WTC11 (cell line): ENCODE results near the gene STK16. TPM values are rescaled to one million over a fixed set of nuclear protein-coding genes. Genes with fewer than 3 reads are reported as not detected.

ENCODE experiments used
- ATAC-seq: fragments of 200-7000 bp; cut with Tn5 transposase; 2 replicates; pipeline ENCODE4 v1.10.0; 2021; ENCODE audit warnings: mild to moderate bottlenecking, moderate library complexity
- CTCF ChIA-PET: fragments of 300-600 bp; sonication (Branson Sonifier 250); formaldehyde crosslinking; loops from one replicate; lab custom pipeline; 2021; ENCODE audit warnings: antibody characterized with exemption; lab: Charles Lee
- POLR2A ChIA-PET: fragments of 350-600 bp; sonication (Branson Sonifier 250); formaldehyde crosslinking; loops from one replicate; lab custom pipeline; 2021; ENCODE audit warnings: antibody characterized with exemption; lab: Charles Lee
- DNase-seq: peaks from one replicate; pipeline ENCODE4 v3.0.0; 2021; ENCODE audit warnings: low spot score
- H3K27ac Mint-ChIP-seq: 2 replicates; pipeline ENCODE4 v1.8.0; 2021; ENCODE audit warnings: mixed read lengths
- H3K27me3 Mint-ChIP-seq: 2 replicates; pipeline ENCODE4 v1.8.0; 2021; ENCODE audit warnings: low read depth, mild to moderate bottlenecking, moderate library complexity, mixed read lengths
- H3K36me3 Mint-ChIP-seq: 2 replicates; pipeline ENCODE4 v1.8.0; 2021; ENCODE audit warnings: mixed read lengths
- H3K4me1 Mint-ChIP-seq: 2 replicates; pipeline ENCODE4 v1.8.0; 2022; ENCODE audit warnings: mixed read lengths
- H3K4me3 Mint-ChIP-seq: 2 replicates; pipeline ENCODE4 v1.8.0; 2021; ENCODE audit warnings: mild to moderate bottlenecking, moderate library complexity, mixed read lengths
- H3K9me3 Mint-ChIP-seq: 2 replicates; pipeline ENCODE4 v1.8.0; 2021; ENCODE audit warnings: mixed read lengths
- CBFB ChIP-seq: sonication (generic); formaldehyde crosslinking; IDR thresholded peaks from 2 replicates; pipeline ENCODE4 v1.8.1; 2022; ENCODE audit warnings: mild to moderate bottlenecking, low read depth, missing genetic modification reagents
- EMX1 ChIP-seq: fragments of 250-450 bp; sonication (Bioruptor Pico); IDR thresholded peaks from 2 replicates; pipeline ENCODE4 v1.8.0; 2021; ENCODE audit warnings: mild to moderate bottlenecking
- GRHL2 ChIP-seq: fragments of 250-450 bp; sonication (Bioruptor Pico); IDR thresholded peaks from 2 replicates; pipeline ENCODE4 v1.8.0; 2022; ENCODE audit warnings: mild to moderate bottlenecking, moderate library complexity; ENCODE audit not compliant: insufficient replicate concordance, severe bottlenecking
- JUN ChIP-seq: sonication (generic); formaldehyde crosslinking; IDR thresholded peaks from 2 replicates; pipeline ENCODE4 v1.8.0; 2023; ENCODE audit warnings: mild to moderate bottlenecking, missing genetic modification reagents
- SOX15 ChIP-seq: fragments of 250-450 bp; sonication (Bioruptor Pico); IDR thresholded peaks from 2 replicates; pipeline ENCODE4 v1.9.0; 2021; ENCODE audit warnings: mild to moderate bottlenecking
- ZBTB21 ChIP-seq: sonication (generic); formaldehyde crosslinking; IDR thresholded peaks from 2 replicates; pipeline ENCODE4 v1.8.1; 2023; ENCODE audit warnings: mild to moderate bottlenecking, missing genetic modification reagents, borderline replicate concordance
- ZNF263 ChIP-seq: sonication (generic); formaldehyde crosslinking; IDR thresholded peaks from 2 replicates; pipeline ENCODE4 v1.8.1; 2022; ENCODE audit warnings: low read depth, mild to moderate bottlenecking, moderate library complexity, missing genetic modification reagents
- ZNF396 ChIP-seq: fragments of 250-450 bp; sonication (Bioruptor Pico); IDR thresholded peaks from 2 replicates; pipeline ENCODE4 v1.8.0; 2021; ENCODE audit warnings: mild to moderate bottlenecking, moderate library complexity, borderline replicate concordance
- total RNA-seq: library from RNA; stranded (reverse); gene quantifications from 3 replicates; pipeline ENCODE4 v1.2.3, GENCODE V29; 2021
- TF ChIP-seq, protein P1 (sequence below): sonication (generic); formaldehyde crosslinking; IDR thresholded peaks from 2 replicates; pipeline ENCODE4 v1.8.0; 2022; ENCODE audit warnings: mild to moderate bottlenecking, missing genetic modification reagents
- TF ChIP-seq, protein P2 (sequence below): sonication (generic); formaldehyde crosslinking; IDR thresholded peaks from 2 replicates; pipeline ENCODE4 v1.8.0; 2022; ENCODE audit warnings: mild to moderate bottlenecking, missing genetic modification reagents
- TF ChIP-seq, protein P3 (sequence below): fragments of 250-450 bp; sonication (Bioruptor Pico); IDR thresholded peaks from 2 replicates; pipeline ENCODE4 v2.1.2; 2022; ENCODE audit warnings: mild to moderate bottlenecking, moderate library complexity
- TF ChIP-seq, protein P4 (sequence below): sonication (generic); formaldehyde crosslinking; IDR thresholded peaks from 2 replicates; pipeline ENCODE4 v1.8.0; 2023; ENCODE audit warnings: mild to moderate bottlenecking, missing genetic modification reagents
- TF ChIP-seq, protein P5 (sequence below): fragments of 250-450 bp; sonication (Bioruptor Pico); IDR thresholded peaks from 2 replicates; pipeline ENCODE4 v1.8.0; 2021; ENCODE audit warnings: mild to moderate bottlenecking
- TF ChIP-seq, protein P6 (sequence below): sonication (generic); formaldehyde crosslinking; conservative IDR thresholded peaks from 2 replicates; pipeline ENCODE4 v1.8.1; 2023; ENCODE audit warnings: mild to moderate bottlenecking, low read depth, missing genetic modification reagents, moderate library complexity
- TF ChIP-seq, protein P7 (sequence below): fragments of 200-600 bp; IDR thresholded peaks from 2 replicates; pipeline ENCODE4 v1.8.0; 2022; ENCODE audit warnings: antibody characterized with exemption
- TF ChIP-seq, protein P8 (sequence below): sonication (generic); formaldehyde crosslinking; conservative IDR thresholded peaks from 2 replicates; pipeline ENCODE4 v1.8.1; 2022; ENCODE audit warnings: mild to moderate bottlenecking, missing genetic modification reagents

Gene STK16
- total RNA-seq, 1 experiment from 2014 or later = 27.5 TPM

DNA sequence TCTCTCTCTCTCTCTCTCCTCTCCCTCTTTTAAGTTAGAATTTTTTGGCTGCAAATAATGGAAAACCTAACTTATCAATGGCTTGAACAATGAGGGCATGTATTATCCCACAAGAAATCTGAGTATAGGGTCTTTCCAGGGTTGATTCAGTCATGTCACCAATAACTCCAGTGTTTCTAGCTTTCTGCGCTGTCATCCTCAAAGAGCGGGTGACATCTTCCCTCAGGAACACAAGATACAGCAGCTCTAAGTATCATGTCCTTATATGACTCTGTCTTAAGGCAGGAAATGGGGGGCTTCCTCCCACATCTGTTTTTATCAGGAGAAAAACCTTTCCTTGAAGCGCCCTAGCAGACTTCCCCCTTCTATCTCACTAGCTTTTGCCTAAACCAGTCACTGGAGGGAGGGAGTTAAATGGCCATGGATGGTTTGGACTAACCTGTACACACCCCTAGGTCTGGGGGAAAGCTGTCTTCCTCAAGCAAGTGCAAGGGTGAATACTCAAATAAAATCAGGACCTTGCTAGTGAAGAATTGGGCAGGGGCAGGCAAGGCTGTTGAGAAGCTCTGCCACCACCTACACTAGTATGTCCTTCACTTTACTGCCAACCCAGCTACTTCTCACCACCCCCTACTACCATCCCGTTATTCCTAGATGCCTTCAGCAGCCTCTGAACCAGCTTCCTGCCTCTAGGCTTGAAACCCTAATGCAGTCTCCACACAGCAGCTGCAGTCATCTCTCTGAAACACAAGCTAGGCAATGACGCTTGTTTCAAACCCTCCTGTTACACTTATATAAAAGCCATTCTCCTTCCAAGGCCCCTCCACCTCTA is 16.0 kb downstream of the STK16 start:
- TF ChIP-seq, protein P1, sequence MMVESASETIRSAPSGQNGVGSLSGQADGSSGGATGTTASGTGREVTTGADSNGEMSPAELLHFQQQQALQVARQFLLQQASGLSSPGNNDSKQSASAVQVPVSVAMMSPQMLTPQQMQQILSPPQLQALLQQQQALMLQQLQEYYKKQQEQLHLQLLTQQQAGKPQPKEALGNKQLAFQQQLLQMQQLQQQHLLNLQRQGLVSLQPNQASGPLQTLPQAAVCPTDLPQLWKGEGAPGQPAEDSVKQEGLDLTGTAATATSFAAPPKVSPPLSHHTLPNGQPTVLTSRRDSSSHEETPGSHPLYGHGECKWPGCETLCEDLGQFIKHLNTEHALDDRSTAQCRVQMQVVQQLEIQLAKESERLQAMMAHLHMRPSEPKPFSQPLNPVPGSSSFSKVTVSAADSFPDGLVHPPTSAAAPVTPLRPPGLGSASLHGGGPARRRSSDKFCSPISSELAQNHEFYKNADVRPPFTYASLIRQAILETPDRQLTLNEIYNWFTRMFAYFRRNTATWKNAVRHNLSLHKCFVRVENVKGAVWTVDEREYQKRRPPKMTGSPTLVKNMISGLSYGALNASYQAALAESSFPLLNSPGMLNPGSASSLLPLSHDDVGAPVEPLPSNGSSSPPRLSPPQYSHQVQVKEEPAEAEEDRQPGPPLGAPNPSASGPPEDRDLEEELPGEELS (CRISPR knock-in tag) = no peak
- TF ChIP-seq, protein P2, sequence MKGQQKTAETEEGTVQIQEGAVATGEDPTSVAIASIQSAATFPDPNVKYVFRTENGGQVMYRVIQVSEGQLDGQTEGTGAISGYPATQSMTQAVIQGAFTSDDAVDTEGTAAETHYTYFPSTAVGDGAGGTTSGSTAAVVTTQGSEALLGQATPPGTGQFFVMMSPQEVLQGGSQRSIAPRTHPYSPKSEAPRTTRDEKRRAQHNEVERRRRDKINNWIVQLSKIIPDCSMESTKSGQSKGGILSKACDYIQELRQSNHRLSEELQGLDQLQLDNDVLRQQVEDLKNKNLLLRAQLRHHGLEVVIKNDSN (CRISPR knock-in tag) = no peak
- TF ChIP-seq, protein P3, sequence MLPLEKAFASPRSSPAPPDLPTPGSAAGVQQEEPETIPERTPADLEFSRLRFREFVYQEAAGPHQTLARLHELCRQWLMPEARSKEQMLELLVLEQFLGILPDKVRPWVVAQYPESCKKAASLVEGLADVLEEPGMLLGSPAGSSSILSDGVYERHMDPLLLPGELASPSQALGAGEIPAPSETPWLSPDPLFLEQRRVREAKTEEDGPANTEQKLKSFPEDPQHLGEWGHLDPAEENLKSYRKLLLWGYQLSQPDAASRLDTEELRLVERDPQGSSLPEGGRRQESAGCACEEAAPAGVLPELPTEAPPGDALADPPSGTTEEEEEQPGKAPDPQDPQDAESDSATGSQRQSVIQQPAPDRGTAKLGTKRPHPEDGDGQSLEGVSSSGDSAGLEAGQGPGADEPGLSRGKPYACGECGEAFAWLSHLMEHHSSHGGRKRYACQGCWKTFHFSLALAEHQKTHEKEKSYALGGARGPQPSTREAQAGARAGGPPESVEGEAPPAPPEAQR (CRISPR knock-in tag) = no peak
- TF ChIP-seq ZNF396 (CRISPR knock-in tag) = no peak
- Mint-ChIP-seq H3K4me3 (no peak overlapping the region), H3K9me3 (no peaks in the 10 kb centered on the region), H3K27me3 (peaks cover 56% of the 10 kb centered on the region), H3K27ac (no peak overlapping the region), H3K4me1 (no peaks in the 10 kb centered on the region), H3K36me3 (no peaks in the 10 kb centered on the region)
- CTCF ChIA-PET = interaction anchor here (0.9 to 1.9 kb wide), 6 partner anchors 12 to 231 kb away, joined by 3 to 12 read pairs (median 4); partner anchors contain the start of genes CNPPD1 and DNAJB2
- no peak for ATAC-seq
- POLR2A ChIA-PET = interaction anchor here (0.5 kb wide), 1 partner anchor 31 kb away, joined by 3 read pairs; no protein-coding TSS in a partner anchor
- DNase-seq = no peak

DNA sequence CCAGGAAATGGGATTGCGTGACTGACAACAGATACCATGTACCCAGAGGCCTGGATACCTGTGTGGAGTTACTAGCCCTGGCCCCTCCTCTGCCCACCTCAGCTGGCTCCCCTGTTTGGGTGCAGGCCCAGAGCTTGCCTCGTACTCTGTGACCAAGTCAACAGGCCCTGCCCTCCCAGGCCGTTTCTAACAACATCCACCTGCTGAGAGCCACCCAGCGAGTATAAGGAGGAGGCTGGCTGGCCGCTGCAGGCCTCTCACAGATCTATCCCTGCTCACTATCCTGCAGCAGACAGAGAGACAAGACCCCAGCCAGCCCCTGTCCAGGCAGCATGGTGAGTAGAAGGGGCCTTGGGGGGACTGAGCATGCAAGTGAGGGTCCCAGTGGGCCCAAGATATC is 21.0 kb downstream of the STK16 start:
- H3K9me3 Mint-ChIP-seq = no peaks in the 10 kb centered on the region
- H3K27me3 Mint-ChIP-seq = peaks cover 48% of the 10 kb centered on the region
- H3K4me1 Mint-ChIP-seq = no peaks in the 10 kb centered on the region
- no peaks in the 10 kb centered on the region for H3K36me3 Mint-ChIP-seq
- H3K27ac Mint-ChIP-seq = no peak overlapping the region
- POLR2A ChIA-PET = no interaction called here
- DNase-seq (no peak), ATAC-seq (no peak)
- H3K4me3 Mint-ChIP-seq = no peak overlapping the region
- TF ChIP-seq CBFB (CRISPR knock-in tag) (no peak), GRHL2 (CRISPR knock-in tag) (no peak), JUN (CRISPR knock-in tag) (no peak), ZBTB21 (no peak), ZNF263 (CRISPR knock-in tag) (no peak)
- TF ChIP-seq, protein P4, sequence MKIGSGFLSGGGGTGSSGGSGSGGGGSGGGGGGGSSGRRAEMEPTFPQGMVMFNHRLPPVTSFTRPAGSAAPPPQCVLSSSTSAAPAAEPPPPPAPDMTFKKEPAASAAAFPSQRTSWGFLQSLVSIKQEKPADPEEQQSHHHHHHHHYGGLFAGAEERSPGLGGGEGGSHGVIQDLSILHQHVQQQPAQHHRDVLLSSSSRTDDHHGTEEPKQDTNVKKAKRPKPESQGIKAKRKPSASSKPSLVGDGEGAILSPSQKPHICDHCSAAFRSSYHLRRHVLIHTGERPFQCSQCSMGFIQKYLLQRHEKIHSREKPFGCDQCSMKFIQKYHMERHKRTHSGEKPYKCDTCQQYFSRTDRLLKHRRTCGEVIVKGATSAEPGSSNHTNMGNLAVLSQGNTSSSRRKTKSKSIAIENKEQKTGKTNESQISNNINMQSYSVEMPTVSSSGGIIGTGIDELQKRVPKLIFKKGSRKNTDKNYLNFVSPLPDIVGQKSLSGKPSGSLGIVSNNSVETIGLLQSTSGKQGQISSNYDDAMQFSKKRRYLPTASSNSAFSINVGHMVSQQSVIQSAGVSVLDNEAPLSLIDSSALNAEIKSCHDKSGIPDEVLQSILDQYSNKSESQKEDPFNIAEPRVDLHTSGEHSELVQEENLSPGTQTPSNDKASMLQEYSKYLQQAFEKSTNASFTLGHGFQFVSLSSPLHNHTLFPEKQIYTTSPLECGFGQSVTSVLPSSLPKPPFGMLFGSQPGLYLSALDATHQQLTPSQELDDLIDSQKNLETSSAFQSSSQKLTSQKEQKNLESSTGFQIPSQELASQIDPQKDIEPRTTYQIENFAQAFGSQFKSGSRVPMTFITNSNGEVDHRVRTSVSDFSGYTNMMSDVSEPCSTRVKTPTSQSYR = no peak
- TF ChIP-seq, protein P5, sequence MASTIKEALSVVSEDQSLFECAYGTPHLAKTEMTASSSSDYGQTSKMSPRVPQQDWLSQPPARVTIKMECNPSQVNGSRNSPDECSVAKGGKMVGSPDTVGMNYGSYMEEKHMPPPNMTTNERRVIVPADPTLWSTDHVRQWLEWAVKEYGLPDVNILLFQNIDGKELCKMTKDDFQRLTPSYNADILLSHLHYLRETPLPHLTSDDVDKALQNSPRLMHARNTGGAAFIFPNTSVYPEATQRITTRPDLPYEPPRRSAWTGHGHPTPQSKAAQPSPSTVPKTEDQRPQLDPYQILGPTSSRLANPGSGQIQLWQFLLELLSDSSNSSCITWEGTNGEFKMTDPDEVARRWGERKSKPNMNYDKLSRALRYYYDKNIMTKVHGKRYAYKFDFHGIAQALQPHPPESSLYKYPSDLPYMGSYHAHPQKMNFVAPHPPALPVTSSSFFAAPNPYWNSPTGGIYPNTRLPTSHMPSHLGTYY (CRISPR knock-in tag) = no peak
- CTCF ChIA-PET = interaction anchor here (0.8 to 2.5 kb wide), 4 partner anchors 8 to 33 kb away, joined by 3 to 13 read pairs (median 4); no protein-coding TSS in a partner anchor

DNA sequence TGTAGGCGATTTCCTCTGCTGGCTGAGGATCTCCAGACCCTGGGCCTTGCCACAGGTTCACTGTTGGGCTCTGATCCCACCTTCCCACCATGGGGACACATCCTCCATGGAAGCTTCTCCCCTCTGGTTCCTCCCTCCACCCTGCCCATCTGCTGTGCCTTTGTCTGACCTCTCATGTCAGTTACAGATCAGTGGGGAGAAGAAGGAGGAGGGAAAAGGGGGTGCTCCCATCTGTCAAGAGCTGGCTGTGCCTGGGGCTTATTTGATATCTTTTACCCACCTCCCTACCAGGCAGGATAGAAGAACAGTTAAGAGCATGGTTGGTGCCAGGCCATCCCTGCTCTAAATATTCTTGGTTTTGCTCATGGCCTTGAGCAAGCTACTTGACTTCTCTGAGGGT is 21.6 kb downstream of the STK16 start:
- DNase-seq (no peak), ATAC-seq (no peak)
- CTCF ChIA-PET = interaction anchor here (1.1 to 2.5 kb wide), 2 partner anchors 11 to 28 kb away, joined by 4 to 13 read pairs; no protein-coding TSS in a partner anchor
- peaks cover 47% of the 10 kb centered on the region for H3K27me3 Mint-ChIP-seq
- H3K9me3 Mint-ChIP-seq = no peaks in the 10 kb centered on the region
- POLR2A ChIA-PET = no interaction called here
- H3K4me1 Mint-ChIP-seq = no peaks in the 10 kb centered on the region
- no peak overlapping the region for H3K4me3 Mint-ChIP-seq
- H3K27ac Mint-ChIP-seq = no peak overlapping the region
- H3K36me3 Mint-ChIP-seq = no peaks in the 10 kb centered on the region
- TF ChIP-seq, protein P6, sequence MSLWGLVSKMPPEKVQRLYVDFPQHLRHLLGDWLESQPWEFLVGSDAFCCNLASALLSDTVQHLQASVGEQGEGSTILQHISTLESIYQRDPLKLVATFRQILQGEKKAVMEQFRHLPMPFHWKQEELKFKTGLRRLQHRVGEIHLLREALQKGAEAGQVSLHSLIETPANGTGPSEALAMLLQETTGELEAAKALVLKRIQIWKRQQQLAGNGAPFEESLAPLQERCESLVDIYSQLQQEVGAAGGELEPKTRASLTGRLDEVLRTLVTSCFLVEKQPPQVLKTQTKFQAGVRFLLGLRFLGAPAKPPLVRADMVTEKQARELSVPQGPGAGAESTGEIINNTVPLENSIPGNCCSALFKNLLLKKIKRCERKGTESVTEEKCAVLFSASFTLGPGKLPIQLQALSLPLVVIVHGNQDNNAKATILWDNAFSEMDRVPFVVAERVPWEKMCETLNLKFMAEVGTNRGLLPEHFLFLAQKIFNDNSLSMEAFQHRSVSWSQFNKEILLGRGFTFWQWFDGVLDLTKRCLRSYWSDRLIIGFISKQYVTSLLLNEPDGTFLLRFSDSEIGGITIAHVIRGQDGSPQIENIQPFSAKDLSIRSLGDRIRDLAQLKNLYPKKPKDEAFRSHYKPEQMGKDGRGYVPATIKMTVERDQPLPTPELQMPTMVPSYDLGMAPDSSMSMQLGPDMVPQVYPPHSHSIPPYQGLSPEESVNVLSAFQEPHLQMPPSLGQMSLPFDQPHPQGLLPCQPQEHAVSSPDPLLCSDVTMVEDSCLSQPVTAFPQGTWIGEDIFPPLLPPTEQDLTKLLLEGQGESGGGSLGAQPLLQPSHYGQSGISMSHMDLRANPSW (CRISPR knock-in tag) = no peak
- TF ChIP-seq EMX1 (CRISPR knock-in tag) = no peak
- no peak for TF ChIP-seq SOX15 (CRISPR knock-in tag)
- TF ChIP-seq, protein P7, sequence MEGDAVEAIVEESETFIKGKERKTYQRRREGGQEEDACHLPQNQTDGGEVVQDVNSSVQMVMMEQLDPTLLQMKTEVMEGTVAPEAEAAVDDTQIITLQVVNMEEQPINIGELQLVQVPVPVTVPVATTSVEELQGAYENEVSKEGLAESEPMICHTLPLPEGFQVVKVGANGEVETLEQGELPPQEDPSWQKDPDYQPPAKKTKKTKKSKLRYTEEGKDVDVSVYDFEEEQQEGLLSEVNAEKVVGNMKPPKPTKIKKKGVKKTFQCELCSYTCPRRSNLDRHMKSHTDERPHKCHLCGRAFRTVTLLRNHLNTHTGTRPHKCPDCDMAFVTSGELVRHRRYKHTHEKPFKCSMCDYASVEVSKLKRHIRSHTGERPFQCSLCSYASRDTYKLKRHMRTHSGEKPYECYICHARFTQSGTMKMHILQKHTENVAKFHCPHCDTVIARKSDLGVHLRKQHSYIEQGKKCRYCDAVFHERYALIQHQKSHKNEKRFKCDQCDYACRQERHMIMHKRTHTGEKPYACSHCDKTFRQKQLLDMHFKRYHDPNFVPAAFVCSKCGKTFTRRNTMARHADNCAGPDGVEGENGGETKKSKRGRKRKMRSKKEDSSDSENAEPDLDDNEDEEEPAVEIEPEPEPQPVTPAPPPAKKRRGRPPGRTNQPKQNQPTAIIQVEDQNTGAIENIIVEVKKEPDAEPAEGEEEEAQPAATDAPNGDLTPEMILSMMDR = no peak
- TF ChIP-seq, protein P8, sequence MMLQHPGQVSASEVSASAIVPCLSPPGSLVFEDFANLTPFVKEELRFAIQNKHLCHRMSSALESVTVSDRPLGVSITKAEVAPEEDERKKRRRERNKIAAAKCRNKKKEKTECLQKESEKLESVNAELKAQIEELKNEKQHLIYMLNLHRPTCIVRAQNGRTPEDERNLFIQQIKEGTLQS (CRISPR knock-in tag) = no peak
